ENCODE results near the gene TARS1.

GRCh38 chr5:33465120-33465519, 24.4 kb downstream of the TARS1 start:
- TF ChIP-seq CTCF (IDR thresholded peaks at IDR 0.05) (no peak), POLR2A (IDR thresholded peaks at IDR 0.05) (no peak)

All from ovary (tissue), 3 donors.